K562 (cell line): ENCODE measurements around the gene ROM1. TPM values are rescaled to one million over a fixed set of nuclear protein-coding genes. Genes with fewer than 3 reads are reported as not detected.

Experiments
- ARID3B ChIP-seq: fragments of 250-450 bp; sonication (Bioruptor Pico); IDR thresholded peaks from 2 replicates; pipeline ENCODE4 v1.4.0; 2020; ENCODE audit warnings: borderline replicate concordance
- POLR2AphosphoS2 ChIP-seq: IDR thresholded peaks from 2 replicates; pipeline ENCODE4 v1.6.1; 2012; ENCODE audit warnings: low read length, improper control_type of control experiment
- SIN3A ChIP-seq, 2 experiments: fragments of 150-350 bp in 1 of 2; IDR thresholded peaks; 2 replicates each; pipeline ENCODE4 v1.6.1; 2011 to 2016; ENCODE audit warnings: borderline replicate concordance in 2 of 2, low read depth in 2 of 2, low read length in 2 of 2, mild to moderate bottlenecking in 2 of 2, moderate library complexity in 2 of 2; ENCODE audit not compliant: control insufficient read depth in 1 of 2
- STAT6 ChIP-seq: sonication (generic); formaldehyde crosslinking; IDR thresholded peaks from 2 replicates; pipeline ENCODE4 v1.8.1; 2023; ENCODE audit warnings: mild to moderate bottlenecking, missing genetic modification reagents
- TEAD1 ChIP-seq, 2 experiments: fragments of 450-650 bp in 1 of 2; sonication (generic) in 1 of 2; formaldehyde crosslinking; IDR thresholded peaks; 2 replicates each; pipeline versions ENCODE4 v1.4.0 to v1.8.0; 2020 to 2022; ENCODE audit warnings: mild to moderate bottlenecking in 2 of 2, missing genetic modification reagents in 1 of 2
- ZNF224 ChIP-seq: sonication (generic); formaldehyde crosslinking; IDR thresholded peaks from 2 replicates; pipeline ENCODE4 v1.8.0; 2022; ENCODE audit warnings: mild to moderate bottlenecking, missing genetic modification reagents
- polyA plus RNA-seq, 8 experiments: library from polyadenylated mRNA; depleted of rRNA in 4 of 8; stranded (reverse) in 5 of 8; unstranded in 3 of 8; fragments of >200 nt; fragmentation: Nextera tagmentation in 2 of 8; fragmentation: Illumina TruSeq in 1 of 8; extraction: Ambion mirVana in 2 of 8; extraction: Trizol in 1 of 8; gene quantifications; 2 replicates each; pipeline versions ENCODE4 v1.2.1 to v1.2.3, GENCODE V29; 2011 to 2014; ENCODE audit warnings: inconsistent platforms in 1 of 8, missing spikeins in 1 of 8
- total RNA-seq, 7 experiments: library from RNA; depleted of rRNA in 6 of 7; stranded (reverse); fragments of >200 nt in 6 of 7; fragmentation: Illumina TruSeq in 2 of 7; extraction: Trizol in 2 of 7; gene quantifications; 2 replicates each; pipeline versions ENCODE4 v1.2.1 to v1.2.3, GENCODE V29; 2011 to 2021; ENCODE audit warnings: low replicate concordance in 1 of 7
- TF ChIP-seq, protein P1 (sequence below), 2 experiments: fragments of 450-650 bp in 1 of 2; sonication (generic) in 1 of 2; formaldehyde crosslinking in 1 of 2; IDR thresholded peaks; 2 replicates each; pipeline versions ENCODE4 v1.7.1 to v1.9.0; 2016 to 2022; ENCODE audit warnings: inconsistent platforms in 1 of 2, mild to moderate bottlenecking in 1 of 2, missing genetic modification reagents in 1 of 2
- TF ChIP-seq, protein P2 (sequence below): fragments of 450-650 bp; IDR thresholded peaks from 2 replicates; pipeline ENCODE4 v1.6.1; 2016; ENCODE audit warnings: mild to moderate bottlenecking

ROM1 gene
- total and polyA plus RNA-seq, 9 of the 15 experiments (the other 6 are each of a cell fraction or from before 2014, with no cell fraction given): 0.75 to 4.0 (median 2.6) TPM

DNA sequence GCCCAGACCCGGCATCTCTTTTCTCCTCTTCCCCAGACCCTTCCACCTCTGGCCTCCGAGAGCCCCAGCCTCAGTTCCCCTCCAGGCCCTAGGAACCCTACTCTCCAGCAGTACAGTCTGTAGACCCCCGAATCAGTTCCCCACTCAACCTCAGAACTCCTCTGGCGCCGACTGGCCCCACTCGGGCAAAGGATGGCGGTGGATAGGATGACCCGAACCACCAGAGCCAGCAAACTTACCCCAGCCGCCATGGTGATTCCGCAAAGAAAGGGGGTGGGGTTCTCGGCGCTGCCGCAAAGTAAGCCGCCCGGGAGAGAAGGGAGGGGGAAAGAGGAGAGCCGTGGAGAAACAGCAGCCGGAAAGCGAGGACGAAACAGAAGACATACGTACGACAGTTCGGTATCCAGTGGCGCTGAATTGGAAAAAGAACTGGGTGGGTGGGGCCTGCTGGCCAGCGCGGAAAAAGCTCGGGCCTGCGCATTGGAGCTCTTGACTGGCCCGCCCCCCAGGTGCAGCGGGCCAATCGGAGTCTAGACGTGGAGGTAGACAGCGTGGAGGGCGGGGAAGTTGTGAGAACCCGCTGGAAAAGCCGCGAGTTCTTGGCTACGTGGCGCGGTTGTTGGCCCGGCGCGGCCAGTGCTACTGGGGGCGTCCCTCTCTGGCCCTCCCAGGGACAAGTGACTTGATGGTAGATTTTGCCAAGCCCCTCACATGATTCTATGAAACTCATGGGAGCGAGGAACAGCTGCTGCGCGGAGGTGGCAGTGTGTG lies 39.3 kb upstream of the ROM1 start, which contains the start of gene EEF1G (continued):
- TF ChIP-seq, protein P1, sequence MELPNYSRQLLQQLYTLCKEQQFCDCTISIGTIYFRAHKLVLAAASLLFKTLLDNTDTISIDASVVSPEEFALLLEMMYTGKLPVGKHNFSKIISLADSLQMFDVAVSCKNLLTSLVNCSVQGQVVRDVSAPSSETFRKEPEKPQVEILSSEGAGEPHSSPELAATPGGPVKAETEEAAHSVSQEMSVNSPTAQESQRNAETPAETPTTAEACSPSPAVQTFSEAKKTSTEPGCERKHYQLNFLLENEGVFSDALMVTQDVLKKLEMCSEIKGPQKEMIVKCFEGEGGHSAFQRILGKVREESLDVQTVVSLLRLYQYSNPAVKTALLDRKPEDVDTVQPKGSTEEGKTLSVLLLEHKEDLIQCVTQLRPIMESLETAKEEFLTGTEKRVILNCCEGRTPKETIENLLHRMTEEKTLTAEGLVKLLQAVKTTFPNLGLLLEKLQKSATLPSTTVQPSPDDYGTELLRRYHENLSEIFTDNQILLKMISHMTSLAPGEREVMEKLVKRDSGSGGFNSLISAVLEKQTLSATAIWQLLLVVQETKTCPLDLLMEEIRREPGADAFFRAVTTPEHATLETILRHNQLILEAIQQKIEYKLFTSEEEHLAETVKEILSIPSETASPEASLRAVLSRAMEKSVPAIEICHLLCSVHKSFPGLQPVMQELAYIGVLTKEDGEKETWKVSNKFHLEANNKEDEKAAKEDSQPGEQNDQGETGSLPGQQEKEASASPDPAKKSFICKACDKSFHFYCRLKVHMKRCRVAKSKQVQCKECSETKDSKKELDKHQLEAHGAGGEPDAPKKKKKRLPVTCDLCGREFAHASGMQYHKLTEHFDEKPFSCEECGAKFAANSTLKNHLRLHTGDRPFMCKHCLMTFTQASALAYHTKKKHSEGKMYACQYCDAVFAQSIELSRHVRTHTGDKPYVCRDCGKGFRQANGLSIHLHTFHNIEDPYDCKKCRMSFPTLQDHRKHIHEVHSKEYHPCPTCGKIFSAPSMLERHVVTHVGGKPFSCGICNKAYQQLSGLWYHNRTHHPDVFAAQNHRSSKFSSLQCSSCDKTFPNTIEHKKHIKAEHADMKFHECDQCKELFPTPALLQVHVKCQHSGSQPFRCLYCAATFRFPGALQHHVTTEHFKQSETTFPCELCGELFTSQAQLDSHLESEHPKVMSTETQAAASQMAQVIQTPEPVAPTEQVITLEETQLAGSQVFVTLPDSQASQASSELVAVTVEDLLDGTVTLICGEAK (IDR thresholded peaks at IDR 0.05): peak; percentile 14; the same call in 1 of the 2 replicates
- TF ChIP-seq, protein P1 (CRISPR knock-in tag; IDR thresholded peaks at IDR 0.05): no peak
- TF ChIP-seq ZNF224 (CRISPR knock-in tag): peak; percentile 49; the same call in 1 of the 2 replicates
- peak; percentile 91 for TF ChIP-seq POLR2AphosphoS2
- no peak for TF ChIP-seq ARID3B (CRISPR knock-in tag)
- TF ChIP-seq TEAD1 (CRISPR knock-in tag; IDR thresholded peaks at IDR 0.05): 0 out of 4 replicates have a peak, but pooled peaks of 1 of the 2 experiments have one; percentile 12
- peak; percentile 58 to 66; a peak in 2 of 4 replicates for TF ChIP-seq SIN3A (IDR thresholded peaks at IDR 0.05; ENCODE audit: borderline replicate concordance in 2 of 2, control insufficient read depth in 1 of 2, low read depth in 2 of 2, low read length in 2 of 2)
- TF ChIP-seq STAT6: peak; percentile 38; the same call in 1 of the 2 replicates
- TF ChIP-seq, protein P2, sequence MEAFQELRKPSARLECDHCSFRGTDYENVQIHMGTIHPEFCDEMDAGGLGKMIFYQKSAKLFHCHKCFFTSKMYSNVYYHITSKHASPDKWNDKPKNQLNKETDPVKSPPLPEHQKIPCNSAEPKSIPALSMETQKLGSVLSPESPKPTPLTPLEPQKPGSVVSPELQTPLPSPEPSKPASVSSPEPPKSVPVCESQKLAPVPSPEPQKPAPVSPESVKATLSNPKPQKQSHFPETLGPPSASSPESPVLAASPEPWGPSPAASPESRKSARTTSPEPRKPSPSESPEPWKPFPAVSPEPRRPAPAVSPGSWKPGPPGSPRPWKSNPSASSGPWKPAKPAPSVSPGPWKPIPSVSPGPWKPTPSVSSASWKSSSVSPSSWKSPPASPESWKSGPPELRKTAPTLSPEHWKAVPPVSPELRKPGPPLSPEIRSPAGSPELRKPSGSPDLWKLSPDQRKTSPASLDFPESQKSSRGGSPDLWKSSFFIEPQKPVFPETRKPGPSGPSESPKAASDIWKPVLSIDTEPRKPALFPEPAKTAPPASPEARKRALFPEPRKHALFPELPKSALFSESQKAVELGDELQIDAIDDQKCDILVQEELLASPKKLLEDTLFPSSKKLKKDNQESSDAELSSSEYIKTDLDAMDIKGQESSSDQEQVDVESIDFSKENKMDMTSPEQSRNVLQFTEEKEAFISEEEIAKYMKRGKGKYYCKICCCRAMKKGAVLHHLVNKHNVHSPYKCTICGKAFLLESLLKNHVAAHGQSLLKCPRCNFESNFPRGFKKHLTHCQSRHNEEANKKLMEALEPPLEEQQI: no peak
